SK-N-SH treated with all-trans-retinoic acid at 6 μM for 48 hours (cell line): Measurements from ENCODE around the gene NFASC.

Source experiments
- ARNTL ChIP-seq: fragments of 450-650 bp; formaldehyde crosslinking; IDR thresholded peaks from 2 replicates; pipeline ENCODE4 v1.5.0; 2020; ENCODE audit warnings: low read depth, mild to moderate bottlenecking, moderate library complexity, borderline replicate concordance
- BACH2 ChIP-seq: fragments of 250-450 bp; sonication (Bioruptor Pico); IDR thresholded peaks from 2 replicates; pipeline ENCODE4 v1.9.0; 2021; ENCODE audit warnings: mild to moderate bottlenecking, borderline replicate concordance
- CSRNP3 ChIP-seq: fragments of 250-450 bp; sonication (Bioruptor Pico); IDR thresholded peaks from 2 replicates; pipeline ENCODE4 v1.5.1; 2021; ENCODE audit warnings: mild to moderate bottlenecking, moderate library complexity
- ESRRG ChIP-seq: fragments of 250-450 bp; sonication (Bioruptor Pico); IDR thresholded peaks from 2 replicates; pipeline ENCODE4 v1.6.1; 2021; ENCODE audit warnings: mild to moderate bottlenecking
- ISL1 ChIP-seq: fragments of 250-450 bp; sonication (Bioruptor Pico); IDR thresholded peaks from 2 replicates; pipeline ENCODE4 v2.1.2; 2022; ENCODE audit warnings: mild to moderate bottlenecking, moderate library complexity
- PPARA ChIP-seq: fragments of 250-450 bp; sonication (Bioruptor Pico); IDR thresholded peaks from 2 replicates; pipeline ENCODE4 v1.5.0; 2020; ENCODE audit warnings: mild to moderate bottlenecking, borderline replicate concordance
- RARB ChIP-seq: fragments of 250-450 bp; sonication (Bioruptor Pico); IDR thresholded peaks from 2 replicates; pipeline ENCODE4 v1.8.0; 2021; ENCODE audit warnings: mild to moderate bottlenecking, moderate library complexity
- SNAI2 ChIP-seq: fragments of 250-450 bp; sonication (Bioruptor Pico); IDR thresholded peaks from 2 replicates; pipeline ENCODE4 v1.5.0; 2020; ENCODE audit warnings: mild to moderate bottlenecking, moderate library complexity
- ZC3H10 ChIP-seq: fragments of 250-450 bp; sonication (Bioruptor Pico); IDR thresholded peaks from 2 replicates; pipeline ENCODE4 v1.5.1; 2021; ENCODE audit warnings: mild to moderate bottlenecking, moderate library complexity
- ZFP30 ChIP-seq: fragments of 450-650 bp; formaldehyde crosslinking; IDR thresholded peaks from 2 replicates; pipeline ENCODE4 v1.5.0; 2022; ENCODE audit warnings: mild to moderate bottlenecking, moderate library complexity
- ZNF565 ChIP-seq: fragments of 450-650 bp; formaldehyde crosslinking; conservative IDR thresholded peaks from 2 replicates; pipeline ENCODE4 v1.5.0; 2020; ENCODE audit warnings: low read depth, mild to moderate bottlenecking, moderate library complexity
- ZNF8 ChIP-seq: fragments of 450-650 bp; formaldehyde crosslinking; IDR thresholded peaks from 2 replicates; pipeline ENCODE4 v1.5.0; 2020; ENCODE audit warnings: mild to moderate bottlenecking, moderate library complexity

- TF ChIP-seq ESRRG (CRISPR knock-in tag) = no peak
- TF ChIP-seq ISL1 (CRISPR knock-in tag) = no peak
- no peak for TF ChIP-seq ZNF8 (CRISPR knock-in tag)
- no peak for TF ChIP-seq ARNTL (CRISPR knock-in tag)
- no peak for TF ChIP-seq RARB (CRISPR knock-in tag)
- TF ChIP-seq ZC3H10 (CRISPR knock-in tag) = no peak
- TF ChIP-seq SNAI2 (CRISPR knock-in tag) = no peak
- TF ChIP-seq BACH2 (CRISPR knock-in tag) = no peak
- TF ChIP-seq ZNF565 (CRISPR knock-in tag) = no peak
- TF ChIP-seq ZFP30 = no peak
- no peak for TF ChIP-seq PPARA (CRISPR knock-in tag)
- no peak for TF ChIP-seq CSRNP3
Measured at GRCh38 chr1:204977318-204977717, 106.7 kb downstream of the NFASC start.
